HG03103 (cell line): ENCODE results near the gene MTCH2.
A peak's percentile ranks its signal among the peaks of the same experiment; 100 is the strongest.

Source experiments
- ATAC-seq: cut with Tn5 transposase; IDR thresholded peaks from one replicate; pipeline ENCODE4 v1.9.1; 2021; ENCODE audit warnings: low read depth; ENCODE audit not compliant: unreplicated experiment

MTCH2 gene

GRCh38 chr11:47592970-47593369, 49.4 kb downstream of the MTCH2 start:
- ATAC-seq = no peak

DNA sequence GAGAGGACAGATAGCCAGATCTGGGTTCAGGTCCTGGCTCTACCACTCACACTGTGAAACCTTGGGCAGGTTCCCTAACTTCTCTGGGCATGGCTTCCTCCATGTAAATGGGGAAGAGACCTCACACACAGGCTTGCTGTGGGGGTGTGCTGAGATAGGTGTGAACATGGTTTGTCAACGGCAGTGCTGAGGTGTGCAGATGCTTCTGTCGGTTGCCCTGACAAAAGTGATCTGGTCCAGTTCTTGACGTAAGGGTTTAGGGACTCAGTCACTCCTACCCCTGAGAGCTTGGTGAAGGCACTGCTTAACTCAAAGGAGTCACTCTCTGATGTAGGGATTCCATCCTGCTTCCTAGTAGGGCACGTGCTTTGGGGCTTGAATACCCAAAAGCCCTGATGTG, 50.1 kb downstream of the MTCH2 start:
- ATAC-seq = no peak

- ATAC-seq = no peak
These were observed 50.6 kb downstream of the MTCH2 start for GRCh38 chr11:47591764-47592163.

DNA sequence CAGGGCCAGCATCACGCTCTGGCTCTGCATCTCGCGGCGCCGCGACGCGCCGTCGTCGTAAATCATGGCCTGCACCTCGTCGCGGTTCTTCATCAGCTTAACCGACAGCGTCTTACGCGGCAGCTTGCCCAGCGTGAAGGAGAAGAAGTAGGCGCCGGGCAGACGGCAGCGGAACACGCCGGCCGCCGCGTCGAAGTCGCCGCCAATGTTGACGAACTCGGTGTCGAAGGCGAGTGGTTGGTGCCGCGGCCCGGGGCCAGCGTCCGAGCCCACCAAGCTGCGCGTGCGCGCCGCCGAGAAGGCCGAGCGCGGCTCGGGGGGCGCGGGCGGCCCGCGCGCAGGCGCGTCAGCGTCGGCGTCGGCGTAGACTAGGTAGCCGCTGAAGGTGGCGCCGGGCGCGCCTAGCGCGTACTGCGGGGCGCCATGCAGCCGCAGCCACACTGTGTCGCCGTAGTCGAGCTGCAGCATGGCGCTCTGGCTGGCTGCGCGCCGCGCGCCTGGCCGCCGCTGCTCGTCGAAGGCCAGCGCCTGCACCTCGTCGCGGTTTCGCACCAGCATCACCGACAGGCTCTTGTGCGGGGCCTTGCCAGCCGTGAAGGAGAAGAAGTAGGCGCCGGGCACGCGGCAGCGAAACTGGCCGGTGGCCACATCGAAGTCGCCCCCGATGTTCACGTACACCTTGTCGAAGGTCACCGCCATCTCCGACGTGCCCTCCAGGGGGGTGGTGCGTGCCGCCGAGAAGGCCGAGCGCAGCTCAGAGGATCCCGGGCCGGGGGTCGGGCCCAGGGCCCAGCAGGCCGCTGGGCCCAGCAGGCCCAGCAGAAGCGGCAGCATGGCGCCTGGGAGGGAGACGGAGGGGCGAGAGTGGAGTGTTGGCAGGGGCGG, 52.1 kb downstream of the MTCH2 start:
- ATAC-seq = no peak

GRCh38 chr11:47589584-47589976, 52.8 kb downstream of the MTCH2 start:
- ATAC-seq = no peak

- ATAC-seq = no peak
These were observed 53.2 kb downstream of the MTCH2 start for GRCh38 chr11:47589118-47589517.

- no peak for ATAC-seq
These were observed 54.5 kb downstream of the MTCH2 start for GRCh38 chr11:47587723-47588326.

GRCh38 chr11:47587039-47587716, 55.2 kb downstream of the MTCH2 start:
- ATAC-seq = no peak

- ATAC-seq = no peak
These were observed 56.1 kb downstream of the MTCH2 start, which contains the start of gene FAM180B for GRCh38 chr11:47586098-47586855. TSS of gene FAM180B (plus strand) at chr11:47586678. CDS start at chr11:47586769, 91 bp downstream.

DNA sequence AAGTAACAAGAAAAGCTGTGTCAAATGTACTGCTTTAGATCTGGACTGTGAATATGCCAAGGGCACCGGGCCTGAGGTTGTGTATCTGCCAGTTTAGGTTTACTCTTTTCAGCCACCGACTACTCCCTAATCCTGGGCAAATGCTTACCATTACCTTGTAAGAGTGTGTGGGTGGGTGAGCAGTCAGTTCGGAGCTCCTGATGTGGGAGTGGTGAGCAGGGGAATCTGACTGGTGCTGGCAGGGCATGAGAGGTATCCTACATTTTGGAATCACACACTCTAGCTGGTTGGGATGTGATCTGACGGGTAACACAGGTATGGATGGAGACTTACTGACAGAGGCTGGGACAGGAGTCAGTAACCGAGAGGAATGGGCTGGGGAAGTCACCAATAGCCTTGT, 58.5 kb downstream of the MTCH2 start:
- no peak for ATAC-seq

GRCh38 chr11:47578524-47579494, 63.5 kb downstream of the MTCH2 start, which contains the start of the genes KBTBD4 and NDUFS3:
TSS of gene KBTBD4 (minus strand) at chr11:47578970. CDS start at chr11:47578951, 19 bp downstream.
TSS of gene NDUFS3 (plus strand) at chr11:47579074. CDS start at chr11:47579092, 18 bp downstream.
- peak; percentile 84 for ATAC-seq

GRCh38 chr11:47577460-47578041, 64.8 kb downstream of the MTCH2 start:
- ATAC-seq = no peak

DNA sequence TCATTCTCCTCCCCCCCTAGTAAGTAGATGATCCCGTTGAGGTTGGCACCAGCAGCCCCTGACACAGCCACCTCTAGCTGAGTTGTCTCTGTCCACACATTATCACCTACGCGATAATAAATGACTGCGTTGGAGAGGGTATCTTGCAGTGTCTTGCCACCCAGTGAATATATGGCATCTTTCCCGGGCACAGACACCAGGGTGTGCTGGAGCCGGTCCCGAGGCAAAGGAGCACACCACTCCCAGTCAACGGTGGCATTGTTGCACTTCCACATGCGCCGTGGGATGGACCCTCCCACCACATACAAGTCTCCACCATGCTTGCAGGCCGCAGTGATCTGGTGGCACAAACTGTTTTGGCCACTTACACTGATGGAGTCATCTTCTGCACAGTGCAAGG, 69.0 kb downstream of the MTCH2 start:
- ATAC-seq = no peak

GRCh38 chr11:47572715-47573255, 69.6 kb downstream of the MTCH2 start:
- ATAC-seq = no peak

- no peak for ATAC-seq
These were observed 70.5 kb downstream of the MTCH2 start for GRCh38 chr11:47571895-47572294.

- ATAC-seq = no peak
These were observed 71.0 kb downstream of the MTCH2 start for GRCh38 chr11:47571357-47571729.

- no peak for ATAC-seq
These were observed 71.6 kb downstream of the MTCH2 start for GRCh38 chr11:47570651-47571356.

DNA sequence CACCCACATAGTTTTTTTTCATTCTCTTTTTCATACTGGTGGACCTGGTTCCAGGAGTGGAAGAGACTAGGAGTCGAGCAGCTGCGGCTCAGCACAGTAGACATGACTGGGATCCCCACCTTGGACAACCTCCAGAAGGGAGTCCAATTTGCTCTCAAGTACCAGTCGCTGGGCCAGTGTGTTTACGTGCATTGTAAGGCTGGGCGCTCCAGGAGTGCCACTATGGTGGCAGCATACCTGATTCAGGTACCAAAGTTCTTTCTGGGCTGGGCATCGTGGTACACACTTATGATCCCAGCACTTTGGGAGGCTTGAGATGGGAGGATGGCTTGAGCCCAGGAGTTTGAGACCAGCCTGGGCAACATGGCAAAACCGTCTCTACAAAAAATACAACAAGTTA, 72.7 kb downstream of the MTCH2 start:
- ATAC-seq = no peak
